HCT116 (cell line): Measurements from ENCODE around the gene NEB. TPM values are rescaled to one million over a fixed set of nuclear protein-coding genes. Genes with fewer than 3 reads are reported as not detected.

Source experiments
- ATAC-seq: fragments of 200-7000 bp; cut with Tn5 transposase; 2 replicates; pipeline ENCODE4 v1.9.1; 2020; ENCODE audit warnings: mild to moderate bottlenecking, moderate library complexity
- BruUV-seq: library from RNA; stranded (reverse); fragments of 400-500 nt; replicated peaks from 2 replicates; lab custom pipeline; 2021; lab: Mats Ljungman, UMichigan
- CTCF ChIA-PET: fragments of 300-600 bp; sonication (Branson Sonifier 250); formaldehyde crosslinking; loops from one replicate; lab custom pipeline; 2021; ENCODE audit warnings: antibody characterized with exemption; lab: Charles Lee
- POLR2A ChIA-PET: fragments of 300-600, 350-600 bp; sonication (Branson Sonifier 250); formaldehyde crosslinking; loops from one replicate; lab custom pipeline; 2021; ENCODE audit warnings: antibody characterized with exemption; lab: Charles Lee
- RAD21 ChIA-PET, 2 experiments: fragments of 300-600 bp; sonication (Branson Sonifier 250); formaldehyde crosslinking; loops; one replicate each; lab custom pipeline; 2023; ENCODE audit warnings: low total read pairs in 2 of 2; ENCODE audit not compliant: uncharacterized antibody in 2 of 2, unreplicated experiment in 2 of 2, low non-redundant PET in 1 of 2; lab: Charles Lee
- DNase-seq: peaks from one replicate; pipeline ENCODE4 v3.0.0-alpha.2; 2010; ENCODE audit warnings: low read depth, low spot score
- H2AFZ ChIP-seq: fragments of 200-600 bp; shearing (Covaris generic), sonication (generic); 2 replicates; pipeline ENCODE4 v1.6.1; 2017; ENCODE audit warnings: low read depth, mixed run types, mixed read lengths, antibody characterized with exemption, low read length; ENCODE audit not compliant: poor library complexity, severe bottlenecking
- H3K27ac ChIP-seq: 2 replicates; pipeline ENCODE4 v1.5.1; 2012; ENCODE audit warnings: low read depth, low read length
- H3K27me3 ChIP-seq: fragments of 200-600 bp; sonication (generic); 2 replicates; pipeline ENCODE4 v1.6.1; 2016; ENCODE audit warnings: mixed run types, low read length, mixed read lengths; ENCODE audit not compliant: insufficient read depth
- H3K36me3 ChIP-seq, 2 experiments: fragments of 200-500 bp in 1 of 2; fragments of 200-600 bp in 1 of 2; sonication (Bioruptor generic) in 1 of 2; sonication (generic) in 1 of 2; 2 replicates each; pipeline versions ENCODE4 v1.5.1 to v1.6.1; 2014 to 2016; ENCODE audit warnings: low read length in 2 of 2, inconsistent platforms in 1 of 2, mixed read lengths in 1 of 2, mixed run types in 1 of 2; ENCODE audit not compliant: insufficient read depth in 2 of 2, control insufficient read depth in 1 of 2
- H3K4me1 ChIP-seq, 2 experiments: fragments of 200-600 bp in 1 of 2; sonication (generic) in 1 of 2; 2 replicates each; pipeline versions ENCODE4 v1.5.1 to v1.6.1; 2012 to 2017; ENCODE audit warnings: low read length in 2 of 2, inconsistent platforms in 1 of 2, mild to moderate bottlenecking in 1 of 2, mixed read lengths in 1 of 2, mixed run types in 1 of 2, moderate library complexity in 1 of 2; ENCODE audit not compliant: insufficient read depth in 2 of 2, control insufficient read depth in 1 of 2
- H3K4me2 ChIP-seq: fragments of 200-600 bp; sonication (generic); 2 replicates; pipeline ENCODE4 v1.6.1; 2017; ENCODE audit warnings: mixed run types, low read length, mixed read lengths
- H3K4me3 ChIP-seq, 2 experiments: fragments of 200-600 bp in 1 of 2; sonication (generic) in 1 of 2; replicated peaks in 1 of 2; 2 replicates each; pipeline ENCODE4 v1.5.1; 2011 to 2016; ENCODE audit warnings: low read length in 2 of 2, control low read depth in 1 of 2, low read depth in 1 of 2, mild to moderate bottlenecking in 1 of 2, mixed read lengths in 1 of 2, mixed run types in 1 of 2
- H3K79me2 ChIP-seq: fragments of 200-600 bp; sonication (generic); 2 replicates; pipeline ENCODE4 v1.6.1; 2017; ENCODE audit warnings: mild to moderate bottlenecking, mixed run types, low read length, moderate library complexity, mixed read lengths; ENCODE audit not compliant: insufficient read depth
- H3K9ac ChIP-seq: fragments of 200-600 bp; sonication (generic); 2 replicates; pipeline ENCODE4 v1.6.1; 2016; ENCODE audit warnings: low read length, mixed read lengths
- H3K9me2 ChIP-seq: fragments of 200-600 bp; sonication (generic), shearing (Covaris generic); 2 replicates; pipeline ENCODE4 v1.6.1; 2017; ENCODE audit warnings: mixed run types, mild to moderate bottlenecking, moderate library complexity; ENCODE audit not compliant: insufficient read depth
- H3K9me3 ChIP-seq, 2 experiments: fragments of 200-500 bp in 1 of 2; fragments of 200-600 bp in 1 of 2; sonication (Bioruptor generic) in 1 of 2; sonication (generic) in 1 of 2; 2 replicates each; pipeline ENCODE4 v1.6.1; 2014 to 2017; ENCODE audit warnings: low read length in 2 of 2, mixed read lengths in 2 of 2, inconsistent platforms in 1 of 2, low read depth in 1 of 2, mild to moderate bottlenecking in 1 of 2, mixed run types in 1 of 2, moderate library complexity in 1 of 2; ENCODE audit not compliant: control insufficient read depth in 1 of 2, insufficient read depth in 1 of 2
- H4K20me1 ChIP-seq: fragments of 200-600 bp; sonication (generic), shearing (Covaris generic); 2 replicates; pipeline ENCODE4 v1.6.1; 2017; ENCODE audit warnings: mixed run types, mild to moderate bottlenecking, moderate library complexity; ENCODE audit not compliant: insufficient read depth
- CEBPB ChIP-seq: IDR thresholded peaks from 2 replicates; pipeline ENCODE4 v1.6.1; 2012; ENCODE audit warnings: low read depth
- EZH2phosphoT487 ChIP-seq: fragments of 200-600 bp; IDR thresholded peaks from 2 replicates; pipeline ENCODE4 v1.6.1; 2018; ENCODE audit warnings: antibody characterized with exemption, borderline replicate concordance
- FOSL1 ChIP-seq: IDR thresholded peaks from 2 replicates; pipeline ENCODE4 v1.6.1; 2012; ENCODE audit warnings: low read depth
- JUND ChIP-seq: IDR thresholded peaks from 2 replicates; pipeline ENCODE4 v1.6.1; 2012
- MAX ChIP-seq: IDR thresholded peaks from 2 replicates; pipeline ENCODE4 v1.6.1; 2012
- POLR2AphosphoS5 ChIP-seq: IDR thresholded peaks from 2 replicates; pipeline ENCODE4 v1.6.1; 2011; ENCODE audit warnings: mild to moderate bottlenecking, low read depth, low read length, moderate library complexity
- REST ChIP-seq: IDR thresholded peaks from 2 replicates; pipeline ENCODE4 v1.6.1; 2012; ENCODE audit warnings: low read depth
- SP1 ChIP-seq: IDR thresholded peaks from 2 replicates; pipeline ENCODE4 v1.6.1; 2012; ENCODE audit warnings: low read depth
- SRF ChIP-seq: IDR thresholded peaks from 2 replicates; pipeline ENCODE4 v1.6.1; 2012; ENCODE audit warnings: low read depth
- YY1 ChIP-seq: IDR thresholded peaks from 2 replicates; pipeline ENCODE4 v1.6.1; 2011; ENCODE audit warnings: low read length, low read depth, moderate library complexity, mild to moderate bottlenecking; ENCODE audit not compliant: insufficient replicate concordance; ENCODE audit errors: extremely low read depth
- ZFX ChIP-seq: fragments of 450-650 bp; IDR thresholded peaks from 2 replicates; pipeline ENCODE4 v1.6.1; 2017
- ZNF274 ChIP-seq: fragments of 200-500 bp; sonication (Bioruptor generic); IDR thresholded peaks from 2 replicates; pipeline ENCODE4 v1.6.1; 2014; ENCODE audit warnings: mild to moderate bottlenecking, low read depth, low read length, inconsistent platforms
- intact Hi-C: fragments of 100-400 bp; cut with micrococcal nuclease; formaldehyde crosslinking; loops from 2 replicates; pipeline ENCODE4 v1.10.0; 2022
- total RNA-seq: library from RNA; stranded (reverse); gene quantifications from one replicate; pipeline ENCODE4 v1.2.1, GENCODE V29; 2021; ENCODE audit not compliant: unreplicated experiment
- TF ChIP-seq, protein P1 (sequence below): IDR thresholded peaks from 2 replicates; pipeline ENCODE4 v1.6.1; 2011; ENCODE audit warnings: mild to moderate bottlenecking, low read length, moderate library complexity; ENCODE audit not compliant: insufficient replicate concordance; ENCODE audit errors: extremely low read depth
- TF ChIP-seq, protein P2 (sequence below): IDR thresholded peaks from 2 replicates; pipeline ENCODE4 v1.6.1; 2012

The NEB gene
- total RNA-seq, 1 experiment from 2014 or later, result 0.34 TPM

DNA sequence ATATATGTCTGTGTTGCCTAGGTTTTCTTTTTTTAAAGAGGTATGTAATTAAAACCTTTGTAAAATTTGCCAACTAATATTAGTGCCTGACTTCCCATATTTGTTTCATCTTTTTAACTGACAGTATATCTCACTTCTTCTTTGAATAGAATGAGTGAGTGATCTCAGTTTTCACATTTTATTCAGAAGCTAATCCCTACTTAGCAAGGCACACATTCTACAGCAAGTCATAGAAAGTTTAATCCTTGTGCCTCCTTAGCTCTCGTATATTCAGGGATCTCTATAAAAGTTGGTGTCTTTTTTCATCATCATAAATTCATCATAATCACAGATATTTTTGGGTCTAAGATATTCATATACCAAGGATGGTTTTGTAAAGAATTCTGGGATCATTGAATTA is 258.0 kb downstream of the NEB start:
- DNase-seq (no peak), ATAC-seq (no peak)
- Histone ChIP-seq H3K9me3 (no peaks in the 10 kb centered on the region), H2AFZ (no peak overlapping the region), H3K79me2 (peaks cover 52% of the 10 kb centered on the region), H4K20me1 (peaks cover 14% of the 10 kb centered on the region; the same call in 1 of the 2 replicates), H3K36me3 (peaks cover 28 to 30% of the 10 kb centered on the region in 2 experiments), H3K4me3 (no peak overlapping the region), H3K9me2 (no peaks in the 10 kb centered on the region), H3K27ac (no peak overlapping the region), H3K4me1 (no peaks in the 10 kb centered on the region), H3K9ac (no peak overlapping the region), H3K4me2 (no peak overlapping the region), H3K27me3 (no peaks in the 10 kb centered on the region)
- CTCF ChIA-PET, result no interaction called here
- TF ChIP-seq REST (no peak), POLR2AphosphoS5 (no peak), ZNF274 (no peak), YY1 (no peak), JUND (no peak), FOSL1 (no peak), SRF (no peak), ZFX (no peak), EZH2phosphoT487 (no peak), CEBPB (no peak), MAX (no peak), SP1 (no peak)
- TF ChIP-seq, protein P1, sequence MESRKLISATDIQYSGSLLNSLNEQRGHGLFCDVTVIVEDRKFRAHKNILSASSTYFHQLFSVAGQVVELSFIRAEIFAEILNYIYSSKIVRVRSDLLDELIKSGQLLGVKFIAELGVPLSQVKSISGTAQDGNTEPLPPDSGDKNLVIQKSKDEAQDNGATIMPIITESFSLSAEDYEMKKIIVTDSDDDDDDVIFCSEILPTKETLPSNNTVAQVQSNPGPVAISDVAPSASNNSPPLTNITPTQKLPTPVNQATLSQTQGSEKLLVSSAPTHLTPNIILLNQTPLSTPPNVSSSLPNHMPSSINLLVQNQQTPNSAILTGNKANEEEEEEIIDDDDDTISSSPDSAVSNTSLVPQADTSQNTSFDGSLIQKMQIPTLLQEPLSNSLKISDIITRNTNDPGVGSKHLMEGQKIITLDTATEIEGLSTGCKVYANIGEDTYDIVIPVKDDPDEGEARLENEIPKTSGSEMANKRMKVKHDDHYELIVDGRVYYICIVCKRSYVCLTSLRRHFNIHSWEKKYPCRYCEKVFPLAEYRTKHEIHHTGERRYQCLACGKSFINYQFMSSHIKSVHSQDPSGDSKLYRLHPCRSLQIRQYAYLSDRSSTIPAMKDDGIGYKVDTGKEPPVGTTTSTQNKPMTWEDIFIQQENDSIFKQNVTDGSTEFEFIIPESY, result no peak
- TF ChIP-seq, protein P2, sequence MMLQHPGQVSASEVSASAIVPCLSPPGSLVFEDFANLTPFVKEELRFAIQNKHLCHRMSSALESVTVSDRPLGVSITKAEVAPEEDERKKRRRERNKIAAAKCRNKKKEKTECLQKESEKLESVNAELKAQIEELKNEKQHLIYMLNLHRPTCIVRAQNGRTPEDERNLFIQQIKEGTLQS, result no peak
- intact Hi-C loops, result no loop called here
- RAD21 ChIA-PET, result no interaction called here
- BruUV-seq, result no TSS peak
- POLR2A ChIA-PET, result no interaction called here
